Testis (tissue), 2 donors: Measurements from ENCODE around the gene ATP10B.

Source experiments
- CTCF ChIP-seq, 3 experiments: fragments of 450-650 bp in 2 of 3; fragments of 200-600 bp in 1 of 3; sonication (generic) in 1 of 3; IDR thresholded peaks; one replicate each; pipeline ENCODE4 v1.5.1; 2016 to 2019; ENCODE audit warnings: antibody characterized with exemption in 3 of 3, mild to moderate bottlenecking in 2 of 3, moderate library complexity in 1 of 3
- POLR2A ChIP-seq: fragments of 450-650 bp; IDR thresholded peaks from one replicate; pipeline ENCODE4 v1.6.1; 2017; ENCODE audit warnings: antibody characterized with exemption, mild to moderate bottlenecking, moderate library complexity

- no peak for TF ChIP-seq CTCF (IDR thresholded peaks at IDR 0.05)
- no peak for TF ChIP-seq POLR2A
Measured at GRCh38 chr5:160769301-160769700, 82.7 kb downstream of the ATP10B start.
